ENCODE data around the gene ZNF385B. TPM values are rescaled to one million over a fixed set of nuclear protein-coding genes. Genes with fewer than 3 reads are reported as not detected.

Gene ZNF385B
- total RNA-seq, 1 donor from 2014 or later, result 0.25 TPM

DNA sequence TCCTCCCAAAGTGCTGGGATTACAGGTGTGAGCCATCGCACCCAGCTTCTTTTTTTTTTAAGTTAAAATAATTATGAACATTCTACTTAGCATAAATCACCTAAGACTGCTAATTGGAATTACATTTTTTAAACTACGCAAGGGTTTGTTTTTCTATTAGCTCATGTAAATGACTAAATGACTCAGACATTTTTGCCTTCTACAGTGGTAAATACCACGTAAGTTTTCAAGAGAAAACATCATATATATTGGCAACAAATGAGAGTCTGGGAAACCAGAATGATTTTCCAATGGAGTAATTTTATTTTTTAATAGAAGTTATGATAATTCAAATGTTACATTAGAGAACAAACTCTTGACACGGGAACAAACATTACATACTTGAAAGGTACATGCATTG lies 259.0 kb downstream of the ZNF385B start:
- no peak for DNase-seq (ENCODE audit: low read depth)

GRCh38 chr2:179596018-179596417 lies 265.4 kb downstream of the ZNF385B start:
- no peaks in the 10 kb centered on the region for H3K36me3 ChIP-seq (ENCODE audit: control insufficient read depth, insufficient read depth, low read length)
- peak; percentile 42 for DNase-seq (ENCODE audit: low read depth)
- no peak overlapping the region for H3K4me3 ChIP-seq (ENCODE audit: low read depth, low read length)
- TF ChIP-seq CTCF (IDR thresholded peaks at IDR 0.05; ENCODE audit: insufficient read depth, low read length, poor library complexity, severe bottlenecking), result no peak
- H3K27me3 ChIP-seq (ENCODE audit: control insufficient read depth, insufficient read depth, low read length), result no peaks in the 10 kb centered on the region

More for the DNA sequence above, 259.0 kb downstream of the ZNF385B start:
- no peak for TF ChIP-seq CTCF (IDR thresholded peaks at IDR 0.05; ENCODE audit: insufficient read depth, low read length, poor library complexity, severe bottlenecking)
- no peaks in the 10 kb centered on the region for H3K27me3 ChIP-seq (ENCODE audit: control insufficient read depth, insufficient read depth, low read length)
- no peaks in the 10 kb centered on the region for H3K36me3 ChIP-seq (ENCODE audit: control insufficient read depth, insufficient read depth, low read length)
- no peak overlapping the region for H3K4me3 ChIP-seq (ENCODE audit: low read depth, low read length)

DNA sequence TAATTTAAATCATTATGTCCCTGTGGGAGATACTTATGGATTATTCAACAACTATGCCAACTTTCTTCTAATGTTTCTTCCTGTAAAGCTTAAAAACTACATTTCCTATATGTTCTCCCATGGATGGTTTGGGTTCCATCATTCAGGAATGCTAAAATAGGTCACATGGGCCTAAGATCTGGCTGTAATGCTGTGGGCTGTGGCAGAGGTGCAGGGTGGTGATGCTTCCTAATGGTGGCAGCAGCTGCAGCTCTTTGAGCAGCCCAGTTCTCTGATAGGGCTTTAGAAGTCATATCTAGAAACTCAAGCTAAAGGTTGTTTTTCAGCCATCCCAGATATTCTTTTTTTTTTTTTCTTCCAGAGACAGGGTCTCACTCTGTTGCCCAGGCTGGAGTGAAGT lies 266.1 kb downstream of the ZNF385B start:
- no peak for TF ChIP-seq CTCF (IDR thresholded peaks at IDR 0.05; ENCODE audit: insufficient read depth, low read length, poor library complexity, severe bottlenecking)
- Histone ChIP-seq H3K36me3 (ENCODE audit: control insufficient read depth, insufficient read depth, low read length) (no peaks in the 10 kb centered on the region), H3K27me3 (ENCODE audit: control insufficient read depth, insufficient read depth, low read length) (no peaks in the 10 kb centered on the region), H3K4me3 (ENCODE audit: low read depth, low read length) (no peak overlapping the region)
- DNase-seq (ENCODE audit: low read depth), result no peak

DNA sequence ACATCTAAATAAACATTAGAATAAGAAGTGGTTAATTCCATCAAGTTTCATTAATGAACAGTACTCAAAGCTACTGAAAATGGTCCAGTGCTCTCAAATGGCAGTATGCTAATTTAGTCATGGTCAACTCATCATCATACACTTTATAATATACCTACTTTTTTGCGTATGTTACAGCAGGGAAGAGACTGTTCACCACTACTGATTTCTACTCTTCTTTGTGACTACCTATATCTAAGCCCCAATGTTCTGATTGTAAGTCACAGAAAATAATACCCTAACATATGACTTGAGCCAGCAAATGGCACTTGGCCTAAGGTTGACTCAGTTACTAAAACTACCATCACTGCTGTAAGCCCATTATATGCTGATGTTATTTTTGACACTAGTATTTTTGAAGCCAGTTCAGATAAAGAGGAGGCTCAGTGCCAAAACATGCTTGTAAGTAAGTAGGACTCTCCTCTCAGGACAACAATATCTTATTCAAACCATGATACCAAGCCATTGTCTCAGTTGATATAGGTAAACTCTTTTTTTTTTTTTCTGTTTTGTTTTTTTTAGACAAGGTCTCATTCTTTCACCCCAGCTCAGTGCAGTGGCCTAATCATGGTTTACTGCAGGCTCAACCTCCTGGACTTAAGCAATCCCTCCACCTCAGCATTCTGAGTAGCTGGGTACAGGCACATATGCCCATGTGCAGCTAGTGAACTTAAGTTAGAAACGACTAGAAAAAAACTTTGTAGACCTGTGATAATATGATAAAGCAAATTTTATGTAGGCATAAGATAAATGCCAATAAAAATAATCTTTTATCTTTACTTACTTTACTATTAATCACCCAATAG lies 266.9 kb downstream of the ZNF385B start:
- no peaks in the 10 kb centered on the region for H3K27me3 ChIP-seq (ENCODE audit: control insufficient read depth, insufficient read depth, low read length)
- no peak for DNase-seq (ENCODE audit: low read depth)
- no peak for TF ChIP-seq CTCF (IDR thresholded peaks at IDR 0.05; ENCODE audit: insufficient read depth, low read length, poor library complexity, severe bottlenecking)
- H3K36me3 ChIP-seq (ENCODE audit: control insufficient read depth, insufficient read depth, low read length), result no peaks in the 10 kb centered on the region
- no peak overlapping the region for H3K4me3 ChIP-seq (ENCODE audit: low read depth, low read length)

DNA sequence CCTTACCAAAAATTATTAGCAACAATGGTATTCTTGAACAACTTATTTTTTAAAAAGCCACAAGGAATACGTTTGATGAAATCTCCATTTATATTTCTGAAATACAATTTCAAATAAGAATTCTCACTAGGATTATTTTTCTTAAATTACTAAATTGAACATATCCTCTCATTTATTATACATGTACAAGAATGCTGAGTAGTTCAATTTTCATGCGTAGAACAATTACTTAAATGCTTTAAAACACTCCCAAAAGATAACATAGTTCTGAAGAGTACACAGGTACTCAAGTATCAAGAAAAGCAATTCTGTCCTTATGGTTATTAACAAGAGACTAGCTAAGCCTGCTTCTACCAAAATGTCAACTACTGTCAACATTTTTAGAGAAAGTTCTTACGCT lies 268.1 kb downstream of the ZNF385B start:
- DNase-seq (ENCODE audit: low read depth), result no peak

More for the DNA sequence above, 268.1 kb downstream of the ZNF385B start:
- no peak for TF ChIP-seq CTCF (IDR thresholded peaks at IDR 0.05; ENCODE audit: insufficient read depth, low read length, poor library complexity, severe bottlenecking)
- Histone ChIP-seq H3K4me3 (ENCODE audit: low read depth, low read length) (no peak overlapping the region), H3K36me3 (ENCODE audit: control insufficient read depth, insufficient read depth, low read length) (no peaks in the 10 kb centered on the region), H3K27me3 (ENCODE audit: control insufficient read depth, insufficient read depth, low read length) (no peaks in the 10 kb centered on the region)

Data from kidney epithelial cell (primary cell).